GM21423 (cell line): ENCODE measurements around the gene RPS6KL1.

Source experiments
- ATAC-seq: cut with Tn5 transposase; IDR thresholded peaks from one replicate; pipeline ENCODE4 v1.9.1; 2021; ENCODE audit warnings: mild to moderate bottlenecking, moderate library complexity; ENCODE audit not compliant: unreplicated experiment

Gene RPS6KL1

GRCh38 chr14:74922752-74923401 lies at the start of gene RPS6KL1:
Gene RPS6KL1 (minus strand): TSS chr14:74923260. CDS start chr14:74921541, 1,719 bp downstream.
- peak; percentile 88 for ATAC-seq

- ATAC-seq, result no peak
Observed at GRCh38 chr14:74968811-74969210, 45.8 kb upstream of the RPS6KL1 start.

GRCh38 chr14:74965486-74966153 lies 42.6 kb upstream of the RPS6KL1 start:
- ATAC-seq, result no peak

GRCh38 chr14:74964787-74965485 lies 41.9 kb upstream of the RPS6KL1 start:
- ATAC-seq, result no peak

GRCh38 chr14:74963705-74964271 lies 40.7 kb upstream of the RPS6KL1 start:
- no peak for ATAC-seq

- no peak for ATAC-seq
Observed at GRCh38 chr14:74963178-74963704, 40.2 kb upstream of the RPS6KL1 start.

- no peak for ATAC-seq
Observed at GRCh38 chr14:74962493-74962892, 39.4 kb upstream of the RPS6KL1 start.

- ATAC-seq, result no peak
Observed at GRCh38 chr14:74962046-74962445, 39.0 kb upstream of the RPS6KL1 start.

GRCh38 chr14:74961238-74961911 lies 38.3 kb upstream of the RPS6KL1 start:
- no peak for ATAC-seq

- ATAC-seq, result no peak
Observed at GRCh38 chr14:74960736-74961135, 37.7 kb upstream of the RPS6KL1 start.

GRCh38 chr14:74959596-74960180 lies 36.6 kb upstream of the RPS6KL1 start:
- ATAC-seq, result no peak

- no peak for ATAC-seq
Observed at GRCh38 chr14:74956280-74957072, 33.4 kb upstream of the RPS6KL1 start.

GRCh38 chr14:74956027-74956279 lies 32.9 kb upstream of the RPS6KL1 start:
- no peak for ATAC-seq

- no peak for ATAC-seq
Observed at GRCh38 chr14:74955229-74956026, 32.4 kb upstream of the RPS6KL1 start, which contains the start of gene PGF. Gene PGF (minus strand): TSS chr14:74955597. CDS start chr14:74955242, 355 bp downstream.

- ATAC-seq, result no peak
Observed at GRCh38 chr14:74954947-74955228, 31.8 kb upstream of the RPS6KL1 start.

- ATAC-seq, result no peak
Observed at GRCh38 chr14:74954232-74954946, 31.3 kb upstream of the RPS6KL1 start.

- ATAC-seq, result no peak
Observed at GRCh38 chr14:74953686-74954085, 30.6 kb upstream of the RPS6KL1 start.

- ATAC-seq, result no peak
Observed at GRCh38 chr14:74952697-74953484, 29.8 kb upstream of the RPS6KL1 start.
